GM21529 (cell line): Measurements from ENCODE around the gene GPC6.

Experiments
- ATAC-seq: cut with Tn5 transposase; IDR thresholded peaks from one replicate; pipeline ENCODE4 v1.9.1; 2021; ENCODE audit not compliant: unreplicated experiment

The GPC6 gene

DNA sequence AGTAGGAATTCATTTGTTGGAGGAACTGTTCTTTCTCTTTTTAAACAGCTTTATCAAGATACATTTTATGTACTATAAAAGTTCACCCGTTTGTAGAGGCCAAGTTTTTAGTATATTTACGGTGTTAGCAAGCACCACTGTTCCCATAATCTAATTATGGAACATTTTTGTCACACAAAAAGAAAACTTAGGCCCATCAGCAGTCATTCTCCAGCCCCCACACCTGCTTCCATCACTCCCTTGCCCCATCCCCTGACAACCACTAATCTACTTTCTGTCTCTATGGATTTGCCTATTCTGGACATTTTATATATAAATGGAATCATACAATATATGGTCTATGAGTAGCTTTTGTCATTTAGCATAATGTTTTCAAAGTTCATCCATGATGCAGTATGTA, 787.9 kb downstream of the GPC6 start:
- ATAC-seq: no peak

DNA sequence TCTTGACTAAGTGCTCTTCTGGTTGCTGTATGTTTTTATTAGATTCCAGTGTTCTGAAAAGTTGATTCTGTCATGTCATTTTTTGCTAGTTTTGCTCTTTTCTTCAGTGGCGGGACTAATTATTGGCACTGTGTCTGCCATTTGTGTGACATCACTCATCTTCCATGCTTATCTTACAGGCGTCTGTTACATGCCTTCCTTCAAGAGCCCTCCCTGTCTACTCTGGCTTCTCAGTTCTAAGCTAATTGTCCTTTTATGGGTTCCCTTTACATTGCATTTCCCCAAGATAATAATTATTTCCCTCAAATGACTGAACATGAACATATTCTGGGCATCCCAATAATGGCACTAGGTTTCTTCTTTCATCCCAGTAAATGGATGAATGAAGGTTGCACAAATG, 793.8 kb downstream of the GPC6 start:
- no peak for ATAC-seq

GRCh38 chr13:94020833-94021232, 794.2 kb downstream of the GPC6 start:
- no peak for ATAC-seq

GRCh38 chr13:94028234-94028633, 801.6 kb downstream of the GPC6 start:
- ATAC-seq: no peak

- no peak for ATAC-seq
These were observed 802.0 kb downstream of the GPC6 start for GRCh38 chr13:94028650-94029049.

GRCh38 chr13:94030415-94031119, 804.0 kb downstream of the GPC6 start:
- ATAC-seq: no peak

DNA sequence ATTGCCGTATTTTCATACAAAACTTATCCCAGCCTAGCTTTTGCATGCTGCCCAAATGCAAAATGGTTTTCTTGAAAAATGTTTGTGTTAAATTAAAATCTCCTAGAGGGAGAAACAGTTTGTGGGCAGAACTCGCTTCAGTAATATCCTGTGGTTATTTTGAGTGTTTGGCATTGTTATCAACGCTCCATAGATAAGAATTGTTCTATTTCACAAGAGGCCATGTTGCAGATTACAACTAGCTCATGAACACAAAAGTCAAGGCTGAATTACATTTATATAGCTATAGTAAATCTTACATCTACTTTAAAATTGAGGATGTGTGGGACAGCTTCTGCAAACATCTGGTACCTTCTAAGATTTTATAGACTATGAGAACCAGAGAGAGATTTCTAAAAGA, 805.0 kb downstream of the GPC6 start:
- no peak for ATAC-seq

DNA sequence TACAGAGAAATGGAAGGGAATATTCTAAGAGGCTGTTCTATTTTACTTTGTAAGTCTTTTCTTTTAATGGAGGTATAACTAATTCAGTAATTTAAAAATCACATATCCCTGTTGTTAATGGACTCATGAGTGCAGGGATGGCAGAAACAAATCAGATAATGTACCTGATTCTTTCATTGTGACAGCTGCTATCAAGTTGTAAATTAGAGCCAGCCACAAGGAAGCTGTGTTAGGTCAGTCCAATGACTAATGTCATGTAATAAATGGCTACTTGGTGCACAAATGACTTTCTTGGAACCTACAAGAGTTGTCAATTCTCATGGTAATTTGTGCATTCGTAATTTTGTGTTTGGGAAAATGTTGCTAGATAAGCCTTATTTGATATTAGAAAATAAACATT, 806.5 kb downstream of the GPC6 start:
- no peak for ATAC-seq

GRCh38 chr13:94033830-94034642, 807.4 kb downstream of the GPC6 start:
- ATAC-seq: no peak

DNA sequence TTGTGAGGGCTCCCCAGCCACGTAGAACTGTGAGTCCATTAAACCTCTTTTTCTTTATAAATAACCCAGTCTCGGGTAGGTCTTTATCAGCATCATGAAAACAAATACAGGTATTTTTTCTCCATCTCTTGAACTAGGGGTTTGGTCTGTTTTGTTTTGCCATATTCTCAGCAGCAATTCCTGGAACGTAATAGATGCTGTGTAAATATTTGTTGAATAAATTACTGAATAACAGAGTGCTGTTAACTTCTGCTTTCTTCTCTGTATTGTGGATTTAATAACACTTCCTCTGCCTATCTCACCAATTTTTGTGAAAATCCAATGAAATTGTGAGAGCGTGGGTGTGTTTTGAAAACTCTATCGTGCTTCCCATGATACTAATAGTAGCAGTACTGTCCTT, 823.4 kb downstream of the GPC6 start:
- ATAC-seq: no peak

DNA sequence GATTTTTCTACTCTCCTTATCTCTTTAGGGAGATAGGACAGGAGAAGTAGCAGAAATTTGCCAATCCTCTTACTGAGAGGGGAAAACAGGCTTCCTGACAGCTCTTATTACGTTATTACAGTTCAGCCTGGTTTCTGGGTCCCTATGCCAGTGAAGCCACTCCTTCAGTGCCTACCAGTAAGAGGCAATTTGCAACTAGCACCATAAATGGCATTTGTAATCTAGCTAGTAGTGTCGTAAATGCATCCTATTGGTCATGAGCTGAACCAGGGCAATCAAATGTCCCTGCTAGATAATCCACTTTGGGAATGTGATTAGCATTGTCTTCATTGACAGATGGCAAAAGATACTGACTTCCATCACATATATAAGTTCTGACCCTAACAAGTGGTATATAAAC, 824.1 kb downstream of the GPC6 start:
- no peak for ATAC-seq

DNA sequence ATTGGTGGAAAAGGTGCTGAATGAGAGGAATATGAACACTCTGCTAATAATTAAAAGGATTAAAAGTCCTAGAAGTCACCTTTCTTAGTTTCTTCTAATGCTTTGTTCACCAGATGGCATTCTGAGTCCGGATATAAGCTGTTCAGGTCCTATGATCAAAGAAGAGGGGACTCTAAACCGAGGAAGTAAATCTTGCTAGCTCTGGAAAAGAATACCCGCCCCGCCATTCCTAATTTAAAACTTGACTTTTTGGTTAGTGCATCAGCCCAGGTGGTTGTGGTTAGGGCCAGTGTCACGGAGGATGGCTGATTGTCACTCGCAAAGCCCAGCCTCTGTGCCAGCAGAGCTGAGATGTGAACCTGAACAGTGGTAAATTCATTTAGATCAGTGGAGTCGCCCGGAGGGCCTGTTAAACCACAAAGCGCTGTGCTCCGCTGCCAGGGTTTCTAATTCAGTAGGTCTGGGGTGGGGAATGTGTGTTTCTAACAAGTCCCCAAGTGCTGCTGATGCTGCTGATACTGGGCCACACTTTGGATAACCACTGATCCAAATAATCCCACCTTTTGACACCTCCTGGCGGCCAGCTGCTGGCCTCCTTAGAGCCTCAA, 827.5 kb downstream of the GPC6 start:
- no peak for ATAC-seq

DNA sequence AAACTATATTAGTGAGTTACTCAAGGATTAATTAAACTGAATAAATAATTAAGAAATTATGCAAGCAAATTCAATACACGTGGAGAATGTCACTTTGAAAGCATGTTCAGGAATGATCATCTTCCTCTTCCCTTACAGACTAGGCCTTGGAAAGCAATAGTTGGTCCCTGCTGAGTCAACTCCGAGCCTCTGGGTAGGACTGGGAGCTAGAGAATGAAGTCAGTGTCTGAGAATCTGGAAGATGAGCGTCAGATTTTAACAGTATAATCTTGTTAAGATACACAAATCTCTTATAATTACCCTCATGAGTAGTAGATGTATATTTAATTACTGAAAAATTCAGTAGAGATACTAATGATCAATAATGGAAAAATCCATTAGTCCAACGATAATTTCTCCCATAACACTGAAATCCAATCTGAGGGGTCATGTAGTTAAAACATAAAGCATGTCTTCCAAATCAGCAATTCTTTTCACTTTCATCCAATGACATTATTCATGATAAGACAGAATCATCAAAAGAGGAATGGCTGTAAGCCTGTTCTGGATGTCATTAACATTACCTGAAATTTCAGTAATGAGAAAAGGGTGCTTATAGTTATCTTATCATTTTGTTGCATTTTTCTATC, 829.9 kb downstream of the GPC6 start:
- no peak for ATAC-seq

DNA sequence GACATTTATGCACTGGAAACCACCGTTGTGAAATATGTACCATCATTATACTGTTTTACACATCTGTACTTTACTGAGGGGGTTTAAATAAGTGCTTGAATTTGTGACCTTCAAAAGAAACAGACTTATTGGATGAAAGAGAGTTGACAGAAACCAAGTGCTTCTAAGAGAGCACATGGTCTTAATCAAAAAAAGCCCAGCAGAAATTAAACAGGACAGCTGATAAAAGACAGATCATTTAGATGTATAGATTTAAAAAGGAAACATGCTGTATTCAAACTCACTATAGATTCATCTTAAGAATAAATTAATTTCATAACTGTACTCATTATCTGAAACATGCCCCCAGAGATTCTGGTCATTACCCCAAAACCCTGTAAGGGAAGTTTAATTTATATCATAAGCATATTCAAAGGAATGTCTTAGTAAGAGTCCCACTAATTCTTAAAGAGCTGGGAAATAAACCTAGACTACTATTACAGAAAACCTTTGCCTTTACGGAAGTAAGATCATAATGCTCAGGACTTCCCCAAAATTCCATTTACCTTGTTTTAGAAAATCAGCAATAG, 831.1 kb downstream of the GPC6 start:
- ATAC-seq: no peak

DNA sequence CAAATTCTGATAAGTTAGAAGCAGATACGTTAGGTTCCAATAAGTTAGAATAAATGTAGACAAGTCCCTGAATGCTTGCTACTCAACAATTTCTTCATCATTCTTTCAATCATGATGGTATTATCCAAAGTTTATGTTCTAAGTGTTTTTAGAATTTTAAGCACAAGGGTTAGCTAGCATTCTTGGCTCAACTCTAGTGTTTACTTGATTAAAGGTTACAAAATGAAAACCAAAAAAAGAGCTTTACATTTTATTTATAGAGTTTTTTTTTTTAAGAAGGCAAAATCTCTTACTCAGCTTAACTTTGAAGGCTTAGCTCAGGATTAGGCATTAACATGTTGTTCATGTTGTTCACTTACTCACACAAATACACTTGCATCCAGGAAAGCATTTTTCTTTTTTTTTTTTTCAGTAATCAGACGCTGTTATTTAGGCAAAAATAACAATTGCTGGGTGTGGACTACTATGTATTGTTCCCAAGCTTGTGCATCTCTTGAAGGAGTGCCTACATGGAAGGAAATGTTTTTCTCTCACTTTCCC, 832.3 kb downstream of the GPC6 start:
- no peak for ATAC-seq

- no peak for ATAC-seq
These were observed 834.7 kb downstream of the GPC6 start for GRCh38 chr13:94061301-94061700.

- no peak for ATAC-seq
These were observed 836.5 kb downstream of the GPC6 start for GRCh38 chr13:94063096-94063495.

DNA sequence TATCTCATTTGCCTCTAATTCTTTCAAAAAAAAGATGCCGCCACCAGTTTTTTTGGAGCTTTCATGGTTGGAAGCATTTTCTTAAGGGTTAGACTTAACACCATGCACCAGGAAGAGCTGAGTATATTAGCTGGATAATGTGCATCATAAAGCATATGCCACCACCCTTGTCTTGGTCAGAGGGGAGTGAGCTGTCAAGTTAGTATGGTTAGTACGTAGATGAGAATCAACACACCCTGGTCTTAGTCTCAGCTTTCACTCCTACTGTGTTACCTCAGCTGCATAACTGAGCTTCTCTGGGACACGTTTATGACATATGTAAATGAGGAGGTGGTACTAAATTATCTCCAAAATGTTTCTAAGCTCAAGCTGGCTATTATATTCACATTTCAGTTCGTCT, 837.2 kb downstream of the GPC6 start:
- no peak for ATAC-seq

DNA sequence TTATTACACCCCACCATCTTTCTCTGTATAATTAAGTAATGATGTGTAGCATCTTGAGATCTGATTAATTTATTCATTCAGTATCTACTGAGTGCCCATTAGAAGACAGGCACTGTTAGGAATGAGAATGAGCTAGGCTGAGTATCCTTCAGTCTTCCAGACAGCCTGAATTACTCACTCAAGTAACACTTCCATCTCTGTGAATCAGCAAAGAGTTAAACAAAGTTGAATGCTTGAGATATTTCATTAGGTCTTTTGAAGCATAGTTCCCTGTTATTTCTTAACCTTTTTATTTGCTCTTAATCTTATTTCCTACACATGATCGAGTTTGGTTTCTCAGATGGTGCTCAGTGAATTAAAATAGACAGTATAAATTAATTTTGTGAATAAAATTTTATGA, 839.1 kb downstream of the GPC6 start:
- ATAC-seq: no peak

DNA sequence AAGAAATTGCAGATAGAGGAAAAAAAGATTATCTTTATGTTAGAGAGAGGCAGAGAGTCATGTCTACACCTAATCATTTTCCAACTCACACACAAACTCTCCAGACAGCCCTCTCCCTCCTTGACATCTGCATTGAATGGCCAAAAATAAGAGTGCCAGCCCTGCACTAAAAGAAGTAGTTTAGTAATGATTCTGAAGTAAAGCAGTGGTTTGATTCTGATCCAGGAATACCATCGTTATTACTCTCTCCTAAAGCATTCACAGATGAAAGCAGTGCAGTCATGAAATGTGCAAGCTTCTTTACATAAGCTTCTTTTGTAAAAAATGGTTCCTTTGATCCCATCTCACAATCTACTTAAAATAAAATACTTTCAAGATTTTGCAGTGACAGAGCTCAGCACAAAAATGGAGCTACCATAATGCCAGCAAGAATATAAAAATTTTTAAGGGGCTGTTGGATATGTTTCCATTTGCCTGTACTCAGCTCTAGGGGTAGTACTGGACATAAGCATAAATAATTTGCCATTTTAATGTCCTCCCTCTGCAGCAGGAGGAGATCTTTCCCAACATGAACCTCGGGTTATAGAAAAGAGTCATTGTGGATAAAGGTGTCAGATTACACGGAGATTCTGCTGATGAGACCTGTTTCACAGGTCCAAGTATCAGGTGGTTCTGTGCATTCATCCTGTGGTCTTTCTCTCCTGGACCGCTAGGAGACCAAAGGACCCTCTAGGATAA, 846.6 kb downstream of the GPC6 start:
- ATAC-seq: no peak
